HG03095 (cell line): Measurements from ENCODE around the gene TXNRD3.

ENCODE experiments used
- ATAC-seq: cut with Tn5 transposase; IDR thresholded peaks from one replicate; pipeline ENCODE4 v1.9.1; 2021; ENCODE audit warnings: moderate library complexity; ENCODE audit not compliant: unreplicated experiment

TXNRD3 gene

DNA sequence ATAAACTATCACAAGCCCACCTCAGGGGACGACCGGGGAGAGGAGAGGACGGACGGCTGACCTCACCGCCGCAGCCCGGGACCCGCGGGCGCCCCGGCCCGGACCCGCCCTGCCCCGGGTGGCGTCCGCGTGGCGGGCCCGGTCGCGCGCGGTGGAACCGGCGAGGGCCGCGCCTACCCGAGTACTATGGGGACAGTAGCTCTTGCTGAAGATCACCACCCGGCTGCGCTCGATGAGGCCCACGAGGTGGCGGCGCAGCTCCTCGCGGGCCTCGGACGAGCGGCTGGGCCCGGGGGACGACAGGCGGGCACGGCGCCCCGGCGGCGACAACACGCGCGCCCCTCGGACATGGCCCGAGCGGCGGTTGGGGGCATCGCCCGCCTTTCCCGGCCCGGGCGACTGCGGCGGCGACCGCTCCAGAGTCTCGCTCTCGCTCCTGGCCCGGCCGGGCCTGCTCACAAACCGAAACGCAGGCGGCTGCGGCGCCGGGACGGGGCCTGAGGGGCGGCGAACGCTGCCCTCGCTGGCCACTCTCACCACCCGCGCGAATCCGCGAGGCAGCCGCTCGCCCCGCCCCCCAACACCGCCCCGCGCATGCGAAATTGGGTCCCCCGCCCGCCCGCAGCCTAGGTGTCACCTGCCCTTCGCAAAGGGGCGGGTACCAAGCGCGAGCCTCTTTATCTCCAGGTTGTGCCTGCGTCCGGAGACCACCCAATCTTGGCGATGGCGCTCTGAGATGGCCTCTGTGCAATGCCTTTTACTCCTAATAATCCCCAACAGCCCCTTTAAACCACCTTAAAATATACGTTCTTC lies at the start of gene TXNRD3:
TSS of gene TXNRD3 (minus strand) at position 554 of the 813 bp plus-strand sequence.
- ATAC-seq = no peak

DNA sequence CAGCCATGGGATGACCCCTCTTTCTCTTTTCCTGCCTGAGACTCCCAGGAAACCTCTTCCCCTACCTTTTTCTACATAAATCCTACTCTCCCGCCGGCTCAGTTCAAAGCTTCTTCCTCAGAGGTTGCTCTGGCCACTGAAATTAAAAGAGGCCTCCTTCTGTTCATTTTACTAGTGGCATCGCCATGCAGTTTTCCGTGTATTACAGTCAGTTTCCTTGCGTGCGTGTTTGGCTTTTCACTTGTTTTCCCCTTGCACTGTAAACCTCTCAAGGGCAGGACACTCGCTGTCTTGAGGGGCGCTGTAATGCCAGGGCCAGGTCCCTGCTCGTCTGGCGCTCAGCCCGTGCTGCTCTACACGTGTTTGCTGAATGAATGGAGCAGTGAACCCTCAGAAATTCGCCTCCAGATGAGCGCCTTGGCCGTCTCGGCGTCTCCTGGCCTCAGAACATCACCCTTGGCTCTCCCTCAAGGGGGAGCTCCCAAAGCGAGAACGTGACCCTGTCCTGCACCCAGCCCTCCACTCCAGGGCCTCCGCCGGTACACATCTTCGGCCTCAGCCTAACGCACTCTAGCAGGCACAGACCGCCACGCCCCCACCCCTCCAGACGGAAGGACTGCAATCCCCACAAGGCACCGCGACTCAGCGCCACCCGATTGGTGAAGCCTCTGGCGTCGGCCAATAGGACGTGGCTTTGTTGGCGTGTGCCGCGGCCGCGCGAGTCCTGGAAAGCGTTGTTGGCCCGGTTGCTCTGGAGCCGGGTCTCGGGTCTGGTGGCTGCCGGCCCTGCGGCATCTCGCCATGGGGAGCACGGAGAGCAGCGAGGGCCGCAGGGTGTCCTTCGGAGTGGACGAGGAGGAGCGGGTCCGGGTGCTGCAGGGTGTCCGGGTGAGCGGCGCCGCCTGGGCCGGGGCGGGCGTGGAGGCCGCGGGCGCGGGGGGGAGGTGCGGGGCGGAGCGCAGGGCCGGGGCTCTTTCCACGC lies 48.9 kb upstream of the TXNRD3 start, which contains the start of gene CHCHD6:
TSS of gene CHCHD6 (plus strand) at position 729 of the 982 bp plus-strand sequence. CDS start at position 802, 73 bp downstream.
- ATAC-seq = peak; percentile 95

DNA sequence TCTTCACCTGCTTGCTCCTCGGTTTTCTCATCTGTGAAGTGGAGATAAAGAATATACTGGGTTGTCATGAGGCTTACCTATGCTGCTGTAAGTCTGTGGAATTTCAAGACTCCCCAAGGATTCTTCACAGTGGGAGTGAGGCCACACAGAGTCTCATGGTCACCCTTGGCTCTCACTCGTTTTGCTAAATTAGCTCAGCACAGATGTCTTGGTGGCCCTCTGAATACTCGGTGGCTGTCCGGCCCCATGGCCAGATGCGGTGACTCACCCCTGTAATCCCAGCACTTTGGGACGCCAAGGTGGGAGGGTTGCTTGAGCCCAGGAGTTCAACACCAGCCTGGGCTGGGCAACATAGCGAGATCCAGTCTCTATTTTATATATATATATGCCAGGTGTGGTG lies 44.1 kb upstream of the TXNRD3 start:
- no peak for ATAC-seq

DNA sequence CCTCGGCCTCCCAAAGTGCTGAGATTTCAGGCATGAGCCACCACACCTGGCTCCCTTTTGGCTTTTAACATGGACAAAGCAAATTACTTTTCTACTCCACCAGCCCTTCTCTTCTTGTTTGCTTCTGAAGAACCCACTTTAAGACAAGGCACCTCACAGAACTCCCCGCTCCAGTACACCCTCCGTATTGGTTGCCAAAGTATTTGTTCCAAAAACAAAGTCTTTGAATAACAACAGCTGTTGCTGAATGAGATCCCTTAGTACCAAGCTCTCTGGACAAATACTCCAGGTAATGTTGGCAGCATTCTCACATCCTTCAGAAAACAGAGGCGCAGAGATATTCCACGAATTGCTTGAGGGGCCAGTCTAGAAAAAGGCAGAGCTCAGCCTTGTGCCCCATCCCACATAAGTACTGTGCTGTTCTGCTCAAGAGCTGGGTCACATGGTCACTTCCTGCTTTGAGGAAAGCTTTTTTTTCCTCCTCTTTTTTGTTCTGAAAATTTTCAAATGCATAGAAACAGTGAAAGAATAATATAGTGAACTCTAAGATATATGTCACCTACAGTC lies 41.9 kb upstream of the TXNRD3 start:
- no peak for ATAC-seq

DNA sequence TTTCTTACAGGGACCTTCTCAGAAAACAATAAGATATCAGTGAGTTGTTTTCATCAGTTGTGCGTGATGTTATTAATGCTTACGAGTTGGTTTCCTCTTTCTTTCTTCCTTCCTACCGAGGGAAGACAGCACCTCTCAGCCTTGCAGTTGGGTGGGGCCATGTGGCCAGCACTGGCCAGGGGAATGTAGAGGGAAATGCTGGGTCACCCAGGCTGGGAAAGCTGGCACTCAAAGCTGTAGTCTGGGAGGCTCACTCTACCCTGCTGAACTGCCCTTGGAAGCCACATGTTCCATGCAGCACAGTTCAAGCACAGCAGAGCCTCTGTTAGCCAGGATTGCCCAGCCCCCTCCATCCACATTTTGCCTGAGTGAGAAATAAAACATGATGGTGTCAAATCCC lies 39.0 kb upstream of the TXNRD3 start:
- ATAC-seq = no peak

DNA sequence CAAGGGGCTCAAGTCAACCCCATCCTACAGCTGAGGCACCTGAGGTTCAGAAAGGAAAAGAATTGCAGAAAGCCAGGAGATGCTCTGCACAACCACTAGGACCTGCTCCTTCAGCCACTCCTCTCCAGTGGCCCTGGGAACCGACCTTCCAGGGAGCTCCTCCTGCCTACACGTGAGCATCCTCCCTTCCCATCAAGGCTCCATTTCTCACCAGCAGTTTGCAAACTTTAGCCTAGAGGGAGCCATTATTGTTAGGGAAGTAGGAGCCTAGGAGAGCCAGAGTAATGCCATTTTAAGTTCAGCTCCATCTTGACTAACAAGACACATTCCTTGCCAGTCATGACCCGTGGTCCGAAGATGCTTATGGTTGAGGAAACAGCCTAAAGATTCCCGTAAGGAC lies 37.9 kb upstream of the TXNRD3 start:
- no peak for ATAC-seq

DNA sequence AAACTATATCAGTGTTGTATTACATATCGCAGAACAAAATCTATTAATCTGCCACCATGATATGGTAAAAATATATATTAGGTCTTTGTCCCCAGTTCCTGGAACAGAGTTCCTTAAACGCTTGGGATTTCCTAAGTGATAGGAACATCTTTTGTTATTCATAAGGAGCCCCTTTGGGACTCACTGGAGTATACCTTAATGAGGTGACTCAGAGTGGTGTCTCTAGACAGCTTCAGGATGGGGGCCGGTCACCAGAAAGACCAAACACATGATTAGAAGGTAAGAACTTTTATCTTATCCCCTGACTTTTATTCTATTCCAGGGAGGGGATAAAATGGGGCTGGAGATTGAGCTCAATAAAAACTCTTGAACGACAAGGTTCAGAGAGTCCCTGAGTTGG lies 36.8 kb upstream of the TXNRD3 start:
- no peak for ATAC-seq

DNA sequence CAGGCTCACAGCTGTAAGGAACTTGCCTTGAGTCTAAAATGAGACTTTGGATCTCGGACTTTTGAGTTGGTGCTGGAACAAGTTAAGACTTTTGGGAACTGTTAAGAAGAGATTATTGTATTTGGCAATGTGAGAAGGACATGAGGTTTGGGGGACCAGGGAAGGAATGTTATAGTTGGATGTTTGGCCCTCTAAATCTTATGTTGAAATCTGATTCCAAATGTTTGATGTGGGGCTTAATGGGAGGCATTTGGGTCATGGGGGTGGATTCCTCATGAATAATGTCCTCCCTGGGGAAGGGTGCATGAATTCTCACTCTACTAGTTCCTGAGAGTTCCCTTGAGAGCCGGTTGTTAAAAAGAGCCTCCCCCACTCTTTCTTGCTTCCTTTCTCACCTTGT lies 30.6 kb upstream of the TXNRD3 start:
- ATAC-seq = no peak

DNA sequence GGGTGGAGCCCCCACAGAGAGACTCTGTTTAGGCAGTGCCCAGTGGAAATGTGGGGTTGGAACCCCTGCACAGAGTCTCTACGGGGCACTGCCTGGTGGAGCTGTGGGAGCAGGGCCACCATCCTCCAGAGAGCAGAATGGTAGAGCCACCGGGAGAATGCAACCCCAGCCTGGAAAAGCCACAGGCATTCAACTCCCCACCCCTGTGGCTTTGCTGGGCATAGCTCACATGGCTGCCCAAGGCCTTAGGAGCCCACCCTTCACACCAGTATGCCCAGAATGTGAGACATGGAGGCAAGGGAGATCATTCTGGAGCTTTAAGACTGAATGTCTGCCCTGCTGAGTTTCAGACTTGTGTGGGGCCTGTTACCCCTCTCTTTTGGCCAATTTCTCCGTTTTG lies 30.1 kb upstream of the TXNRD3 start:
- no peak for ATAC-seq

DNA sequence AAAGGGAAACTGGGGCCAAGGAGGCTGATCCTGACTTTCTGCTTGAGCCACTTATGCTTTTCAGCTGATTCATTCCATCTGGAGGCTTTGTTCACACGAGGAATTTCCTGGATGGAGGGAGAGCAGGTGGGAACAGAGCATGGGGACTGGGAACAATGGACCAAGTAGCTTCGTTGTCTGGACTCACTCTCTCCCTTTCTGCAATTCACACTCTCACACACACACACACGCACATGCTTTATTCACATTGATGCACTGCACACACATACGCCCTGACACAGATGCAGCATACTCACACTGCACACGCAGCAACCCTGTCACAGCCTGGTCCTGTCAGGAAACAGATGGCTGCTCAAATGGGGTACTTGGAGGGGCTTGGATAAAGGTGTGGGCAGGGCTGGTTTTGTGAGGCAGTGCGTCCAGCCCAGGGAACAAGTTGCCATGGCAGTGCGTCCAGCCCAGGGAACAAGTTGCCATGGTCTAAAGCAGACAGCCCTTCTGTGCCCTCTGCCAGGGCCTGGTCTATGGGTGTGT lies 29.4 kb upstream of the TXNRD3 start:
- ATAC-seq = no peak

DNA sequence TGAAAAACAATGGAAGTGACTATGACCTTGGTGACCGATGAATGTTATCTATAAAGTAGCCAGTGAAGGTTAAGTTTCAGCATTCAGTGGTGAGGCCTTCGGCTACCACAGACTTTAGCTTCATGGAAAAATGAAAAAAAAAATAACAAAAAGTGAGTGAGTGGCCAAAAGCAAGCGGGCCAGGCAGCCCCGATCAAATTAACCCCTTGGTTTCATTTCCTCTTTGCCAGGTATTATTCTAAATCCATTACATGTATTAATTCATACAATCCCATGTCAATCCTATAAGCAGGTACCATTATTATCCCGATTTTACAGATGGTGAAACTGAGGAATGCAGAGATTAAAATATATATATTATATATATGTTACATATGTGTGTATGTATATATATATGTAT lies 28.1 kb upstream of the TXNRD3 start:
- no peak for ATAC-seq

DNA sequence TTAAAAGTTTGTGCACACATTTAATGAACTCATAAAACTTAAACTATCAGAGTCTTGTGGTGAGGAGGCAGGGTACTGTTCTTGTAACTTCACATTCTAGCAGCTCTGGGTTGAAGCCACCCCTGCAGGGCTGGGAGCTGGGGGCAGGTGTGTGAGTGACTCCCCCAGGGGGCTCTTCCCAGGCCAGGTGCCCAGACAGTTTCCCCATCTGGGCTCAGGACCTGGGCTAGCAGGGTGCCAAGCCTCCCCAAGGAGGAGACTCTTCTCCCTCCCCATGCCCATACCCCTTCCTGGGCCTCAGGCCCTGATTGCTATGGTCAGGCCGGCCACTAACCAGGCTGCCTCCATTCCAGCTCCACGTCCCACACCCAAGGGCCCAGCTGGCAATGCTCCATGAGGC lies 27.1 kb upstream of the TXNRD3 start:
- no peak for ATAC-seq

DNA sequence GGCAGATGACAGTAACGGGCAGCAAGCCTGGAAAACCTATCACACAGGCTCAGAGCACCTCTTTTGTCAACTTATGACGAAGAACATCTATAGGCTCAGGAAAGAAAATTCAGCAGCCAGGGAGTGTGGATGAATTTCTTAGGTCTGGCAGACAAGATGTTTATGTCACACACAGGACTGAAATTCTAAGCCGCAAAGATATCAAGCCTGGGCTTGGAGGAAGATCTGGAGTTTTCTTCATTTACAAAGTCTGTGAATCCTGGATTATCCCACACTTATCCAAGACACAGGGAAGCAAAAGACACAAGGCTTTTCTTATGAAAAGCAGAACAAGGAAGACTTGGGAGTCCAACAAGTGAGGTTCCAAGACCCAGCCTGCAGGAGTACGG lies 25.7 kb upstream of the TXNRD3 start:
- no peak for ATAC-seq

DNA sequence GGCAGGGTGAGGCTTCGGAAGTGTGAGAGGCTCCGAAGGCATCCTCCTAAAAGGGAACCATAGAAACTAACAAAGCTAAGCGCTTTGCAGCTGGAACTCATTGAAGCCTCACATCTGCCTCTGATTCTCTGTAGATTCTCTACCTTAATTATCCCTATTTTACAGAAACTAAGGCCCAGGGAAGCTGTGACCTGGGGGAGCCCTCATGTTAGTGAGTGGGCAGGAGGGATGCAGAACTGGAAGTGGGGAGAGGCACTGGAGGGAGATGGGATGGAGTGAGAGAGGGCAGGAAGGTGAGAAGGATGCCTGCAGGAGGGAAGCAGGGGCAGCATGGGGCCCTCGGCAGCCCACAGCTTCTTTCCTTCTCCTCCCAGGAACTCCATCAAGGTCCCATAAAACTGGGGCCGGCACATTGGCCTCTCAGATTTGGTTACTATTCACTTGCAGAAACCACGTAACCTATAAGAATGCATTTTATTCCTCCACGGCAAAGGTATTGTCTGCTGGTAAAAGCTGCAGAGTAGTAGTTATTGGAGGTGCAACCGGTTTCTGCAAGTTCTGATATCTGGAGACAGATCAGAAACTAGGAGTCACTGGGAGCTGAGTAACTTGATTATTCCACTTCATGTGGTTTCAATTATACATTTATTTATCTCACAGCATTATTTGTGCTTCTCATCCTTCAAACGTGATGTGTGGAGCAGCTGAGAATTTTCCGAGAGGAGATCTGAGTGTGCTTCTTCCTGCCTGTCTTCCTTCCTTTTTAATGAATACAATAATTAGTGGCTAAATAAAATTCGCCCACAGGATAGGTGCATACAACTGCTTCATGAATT lies 25.1 kb upstream of the TXNRD3 start:
- ATAC-seq = no peak

DNA sequence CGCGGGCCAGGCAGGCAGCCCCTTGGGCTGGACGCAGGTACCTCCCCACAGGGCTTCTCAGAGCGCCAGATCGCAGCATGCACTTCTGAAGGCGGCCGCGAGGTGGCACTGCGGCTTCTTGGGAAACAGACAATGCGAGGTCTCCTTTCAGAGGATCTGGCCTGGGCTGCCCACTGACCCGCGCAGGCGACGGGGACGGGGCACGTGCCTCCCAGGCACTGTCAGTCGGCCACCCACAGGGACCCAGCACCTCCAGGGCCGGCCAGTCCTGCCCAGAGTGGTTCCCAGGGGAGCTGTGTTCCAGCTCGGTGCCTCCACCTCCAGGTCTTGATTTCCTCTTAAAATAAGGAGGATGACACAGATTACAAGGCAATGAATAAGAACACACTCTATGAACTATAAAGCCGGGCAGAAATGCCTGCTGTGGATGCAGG lies 24.4 kb upstream of the TXNRD3 start:
- ATAC-seq = no peak

DNA sequence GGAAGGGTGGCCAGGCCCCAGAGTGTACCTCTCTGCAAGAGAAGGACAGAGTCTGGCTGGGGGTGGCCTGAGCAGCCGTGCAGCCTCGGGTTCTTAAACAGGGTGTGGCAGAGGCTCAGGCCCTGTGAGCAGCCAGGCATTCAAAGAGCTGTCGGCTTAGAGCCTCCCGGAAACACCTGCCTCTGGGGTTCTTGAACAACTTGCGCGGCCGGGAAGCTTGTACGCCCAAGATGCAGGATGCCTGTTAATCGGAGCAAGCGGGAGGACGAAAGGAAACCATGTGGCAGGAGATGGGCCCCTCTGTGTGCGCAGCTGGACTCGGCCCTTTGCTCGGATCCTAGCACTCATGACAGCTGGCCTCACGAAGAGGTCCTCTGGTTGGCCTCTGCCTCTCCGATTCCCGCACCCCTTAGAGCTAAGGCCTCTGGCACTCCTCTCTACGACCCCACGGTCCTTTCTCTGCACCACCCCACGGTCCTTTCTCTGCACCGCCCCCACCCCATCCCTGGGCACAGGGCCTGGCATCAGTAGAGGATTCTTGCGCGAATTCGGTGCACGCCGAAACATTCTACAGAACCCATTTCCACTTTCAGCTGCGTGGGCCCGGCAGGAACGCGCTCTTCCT lies 23.9 kb upstream of the TXNRD3 start:
- no peak for ATAC-seq

DNA sequence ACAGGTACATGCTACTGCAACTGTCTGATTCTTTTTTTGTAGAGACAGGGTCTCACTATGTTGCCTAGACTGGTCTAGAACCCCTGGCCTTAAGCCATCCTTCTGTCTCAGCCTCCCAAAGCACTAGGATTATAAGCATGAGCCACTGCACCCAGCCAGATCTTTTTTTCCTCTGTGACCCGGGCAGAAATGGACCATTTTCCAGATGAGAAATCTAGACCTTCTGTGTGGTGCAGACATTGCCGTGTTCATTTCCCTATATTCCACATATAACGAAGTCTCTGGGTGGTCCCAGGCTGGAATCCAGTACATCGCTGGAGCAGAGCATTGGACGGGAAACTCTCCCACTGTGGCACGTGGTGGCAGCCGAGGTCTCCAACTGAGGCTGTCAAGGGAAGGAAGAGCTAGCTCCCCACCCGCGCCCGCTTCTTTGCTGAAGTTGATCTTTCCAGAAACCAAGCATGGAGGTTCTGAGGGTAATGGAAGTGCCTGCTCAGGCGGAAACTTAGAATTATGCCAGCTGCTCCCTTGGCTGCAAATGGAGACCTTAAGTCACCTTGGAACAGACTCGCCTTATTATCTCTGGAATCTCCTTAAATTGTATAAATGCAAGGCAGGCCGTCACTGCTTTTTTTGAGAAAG lies 23.1 kb upstream of the TXNRD3 start:
- ATAC-seq = no peak

DNA sequence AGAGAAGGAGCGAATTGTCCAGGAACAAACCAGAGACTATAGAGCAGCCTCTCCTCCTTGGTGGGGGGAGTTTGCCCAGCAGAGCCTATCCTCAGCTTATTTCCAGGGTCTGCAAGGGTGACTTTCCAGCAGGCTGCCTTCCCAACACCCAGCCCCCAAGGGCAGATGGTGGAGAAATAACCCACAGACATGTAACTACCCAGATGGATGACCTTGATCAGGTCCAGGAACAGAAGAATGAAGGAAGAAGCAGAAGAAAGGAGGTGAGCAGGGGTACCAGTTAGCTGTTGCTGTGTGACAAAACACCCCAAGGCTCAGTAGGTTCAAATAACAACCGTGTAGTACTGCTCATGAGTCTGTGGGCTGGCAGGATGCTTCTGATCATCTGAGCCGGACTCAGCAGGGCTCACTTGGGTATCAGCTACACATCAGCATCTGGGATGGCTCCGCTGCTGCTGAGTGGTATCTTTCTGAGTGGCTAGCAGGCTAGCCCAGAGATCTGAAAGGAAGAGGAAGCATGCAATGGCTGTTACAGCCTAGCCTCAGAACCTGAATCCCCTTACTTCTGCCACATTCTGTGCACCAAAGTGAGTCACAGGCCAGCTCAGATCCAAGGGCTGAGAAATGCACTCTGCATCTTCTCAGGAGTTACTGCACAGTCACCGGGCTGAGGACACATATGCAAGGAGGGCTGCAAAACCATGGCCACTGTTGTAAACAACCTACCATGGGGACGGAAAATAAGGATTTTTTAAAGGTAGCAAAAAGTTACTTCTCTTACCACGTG lies 22.2 kb upstream of the TXNRD3 start:
- ATAC-seq = no peak

DNA sequence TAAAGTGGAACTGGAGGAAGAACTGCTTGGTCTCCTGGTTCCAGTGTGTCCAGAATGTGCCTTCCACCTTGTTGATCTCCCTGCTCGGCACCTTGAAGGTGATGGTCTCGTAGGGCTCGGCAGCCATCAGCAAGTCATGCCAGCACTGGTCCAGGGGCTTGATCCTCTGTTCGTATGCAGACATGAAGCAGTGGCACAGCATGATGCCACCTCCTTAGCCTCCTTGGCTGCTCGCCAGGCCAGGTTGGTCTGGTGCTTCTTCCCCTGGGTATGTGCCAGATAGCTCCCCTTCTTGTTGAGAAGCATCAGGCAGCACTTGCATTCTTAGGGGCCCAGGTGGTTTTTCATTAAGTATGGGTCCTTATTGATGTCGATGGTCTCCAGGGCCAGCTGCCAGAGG lies 17.8 kb upstream of the TXNRD3 start:
- ATAC-seq = no peak
